NCI-H1048 (cell line): Measurements from ENCODE around the gene GMPS.
"Not testable (repeated sequence)": the region's sequence is repeated elsewhere in the genome, so short reads cannot be mapped to it uniquely, and the experiment has no call there.

Experiments used
- DNase-seq: peaks from one replicate; lab custom pipeline; 2025; lab: John Stamatoyannopoulos, UW

Gene GMPS

GRCh38 chr3:155944081-155944480 is 73.6 kb downstream of the GMPS start:
- DNase-seq: no peak

GRCh38 chr3:155946178-155946577 is 75.7 kb downstream of the GMPS start:
- DNase-seq: no peak

GRCh38 chr3:155948476-155948875 is 78.0 kb downstream of the GMPS start:
- DNase-seq: no peak

- no peak for DNase-seq
These were observed 79.2 kb downstream of the GMPS start for GRCh38 chr3:155949453-155950217.

GRCh38 chr3:155956508-155957411 is 86.3 kb downstream of the GMPS start:
- DNase-seq: no peak

GRCh38 chr3:155957412-155957880 is 87.0 kb downstream of the GMPS start:
- DNase-seq: no peak

- DNase-seq: no peak
These were observed 88.2 kb downstream of the GMPS start for GRCh38 chr3:155958676-155959075.

GRCh38 chr3:155960060-155960459 is 89.6 kb downstream of the GMPS start:
- DNase-seq: no peak

GRCh38 chr3:155961044-155961443 is 90.6 kb downstream of the GMPS start:
- DNase-seq: not testable (repeated sequence)

- DNase-seq: no peak
These were observed 93.1 kb downstream of the GMPS start for GRCh38 chr3:155963570-155963969.

- no peak for DNase-seq
These were observed 99.9 kb downstream of the GMPS start for GRCh38 chr3:155970398-155970797.

GRCh38 chr3:155972885-155973584 is 102.6 kb downstream of the GMPS start:
- DNase-seq: no peak

- DNase-seq: no peak
These were observed 107.9 kb downstream of the GMPS start for GRCh38 chr3:155978324-155978723.

GRCh38 chr3:155979746-155980145 is 109.3 kb downstream of the GMPS start:
- no peak for DNase-seq

- DNase-seq: no peak
These were observed 111.2 kb downstream of the GMPS start for GRCh38 chr3:155981669-155982068.

GRCh38 chr3:155983834-155984474 is 113.5 kb downstream of the GMPS start:
- DNase-seq: no peak

GRCh38 chr3:155984791-155985417 is 114.5 kb downstream of the GMPS start:
- DNase-seq: no peak

- no peak for DNase-seq
These were observed 119.1 kb downstream of the GMPS start for GRCh38 chr3:155989536-155989935.

GRCh38 chr3:155991212-155991611 is 120.8 kb downstream of the GMPS start:
- DNase-seq: no peak

GRCh38 chr3:155991847-155992246 is 121.4 kb downstream of the GMPS start:
- no peak for DNase-seq
